Keratinocyte (primary cell): ENCODE measurements around the gene MGLL.

ENCODE experiments used
- EZH2 ChIP-seq: IDR thresholded peaks from one replicate; pipeline ENCODE4 v1.6.1; 2012; ENCODE audit warnings: inconsistent platforms, mild to moderate bottlenecking, low read length, moderate library complexity
- TF ChIP-seq, protein P1 (sequence below), 3 experiments: IDR thresholded peaks in 1 of 3; conservative IDR thresholded peaks in 1 of 3; optimal IDR thresholded peaks in 1 of 3; 2 replicates in 2 of 3; 3 replicates in 1 of 3; pipeline versions ENCODE3 to v1.5.1; 2011; ENCODE audit warnings: low read length in 3 of 3, mild to moderate bottlenecking in 3 of 3, moderate library complexity in 2 of 3, control low read depth in 1 of 3, inconsistent platforms in 1 of 3; ENCODE audit not compliant: insufficient read depth in 2 of 3; ENCODE audit errors: extremely low read depth in 1 of 3

- TF ChIP-seq, protein P1, sequence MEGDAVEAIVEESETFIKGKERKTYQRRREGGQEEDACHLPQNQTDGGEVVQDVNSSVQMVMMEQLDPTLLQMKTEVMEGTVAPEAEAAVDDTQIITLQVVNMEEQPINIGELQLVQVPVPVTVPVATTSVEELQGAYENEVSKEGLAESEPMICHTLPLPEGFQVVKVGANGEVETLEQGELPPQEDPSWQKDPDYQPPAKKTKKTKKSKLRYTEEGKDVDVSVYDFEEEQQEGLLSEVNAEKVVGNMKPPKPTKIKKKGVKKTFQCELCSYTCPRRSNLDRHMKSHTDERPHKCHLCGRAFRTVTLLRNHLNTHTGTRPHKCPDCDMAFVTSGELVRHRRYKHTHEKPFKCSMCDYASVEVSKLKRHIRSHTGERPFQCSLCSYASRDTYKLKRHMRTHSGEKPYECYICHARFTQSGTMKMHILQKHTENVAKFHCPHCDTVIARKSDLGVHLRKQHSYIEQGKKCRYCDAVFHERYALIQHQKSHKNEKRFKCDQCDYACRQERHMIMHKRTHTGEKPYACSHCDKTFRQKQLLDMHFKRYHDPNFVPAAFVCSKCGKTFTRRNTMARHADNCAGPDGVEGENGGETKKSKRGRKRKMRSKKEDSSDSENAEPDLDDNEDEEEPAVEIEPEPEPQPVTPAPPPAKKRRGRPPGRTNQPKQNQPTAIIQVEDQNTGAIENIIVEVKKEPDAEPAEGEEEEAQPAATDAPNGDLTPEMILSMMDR (optimal IDR thresholded peaks at IDR 0.05 in 1 of 3, IDR thresholded peaks at IDR 0.05 in 1 of 3, conservative IDR thresholded peaks at IDR 0.05 in 1 of 3; ENCODE audit: extremely low read depth in 1 of 3, insufficient read depth in 2 of 3, low read length in 3 of 3) = no peak
- no peak for TF ChIP-seq EZH2
Observed at GRCh38 chr3:127809211-127809610, 13.1 kb downstream of the MGLL start.
